WTC11 (cell line): ENCODE results near the gene THYN1. TPM values are rescaled to one million over a fixed set of nuclear protein-coding genes. Genes with fewer than 3 reads are reported as not detected.

Experiments used
- ATAC-seq: fragments of 200-7000 bp; cut with Tn5 transposase; 2 replicates; pipeline ENCODE4 v1.10.0; 2021; ENCODE audit warnings: mild to moderate bottlenecking, moderate library complexity
- CTCF ChIA-PET: fragments of 300-600 bp; sonication (Branson Sonifier 250); formaldehyde crosslinking; loops from one replicate; lab custom pipeline; 2021; ENCODE audit warnings: antibody characterized with exemption; lab: Charles Lee
- POLR2A ChIA-PET: fragments of 350-600 bp; sonication (Branson Sonifier 250); formaldehyde crosslinking; loops from one replicate; lab custom pipeline; 2021; ENCODE audit warnings: antibody characterized with exemption; lab: Charles Lee
- DNase-seq: peaks from one replicate; pipeline ENCODE4 v3.0.0; 2021; ENCODE audit warnings: low spot score
- H3K27ac Mint-ChIP-seq: 2 replicates; pipeline ENCODE4 v1.8.0; 2021; ENCODE audit warnings: mixed read lengths
- H3K27me3 Mint-ChIP-seq: 2 replicates; pipeline ENCODE4 v1.8.0; 2021; ENCODE audit warnings: low read depth, mild to moderate bottlenecking, moderate library complexity, mixed read lengths
- H3K36me3 Mint-ChIP-seq: 2 replicates; pipeline ENCODE4 v1.8.0; 2021; ENCODE audit warnings: mixed read lengths
- H3K4me1 Mint-ChIP-seq: 2 replicates; pipeline ENCODE4 v1.8.0; 2022; ENCODE audit warnings: mixed read lengths
- H3K4me3 Mint-ChIP-seq: 2 replicates; pipeline ENCODE4 v1.8.0; 2021; ENCODE audit warnings: mild to moderate bottlenecking, moderate library complexity, mixed read lengths
- H3K9me3 Mint-ChIP-seq: 2 replicates; pipeline ENCODE4 v1.8.0; 2021; ENCODE audit warnings: mixed read lengths
- AFF4 ChIP-seq: sonication (generic); formaldehyde crosslinking; IDR thresholded peaks from 2 replicates; pipeline ENCODE4 v1.8.1; 2023; ENCODE audit warnings: mild to moderate bottlenecking, missing genetic modification reagents, borderline replicate concordance
- AR ChIP-seq: fragments of 250-450 bp; sonication (Bioruptor Pico); IDR thresholded peaks from 2 replicates; pipeline ENCODE4 v1.9.0; 2021; ENCODE audit warnings: mild to moderate bottlenecking
- CBFB ChIP-seq: sonication (generic); formaldehyde crosslinking; IDR thresholded peaks from 2 replicates; pipeline ENCODE4 v1.8.1; 2022; ENCODE audit warnings: mild to moderate bottlenecking, low read depth, missing genetic modification reagents
- CREM ChIP-seq: sonication (generic); formaldehyde crosslinking; IDR thresholded peaks from 2 replicates; pipeline ENCODE4 v1.8.1; 2022; ENCODE audit warnings: mild to moderate bottlenecking, missing genetic modification reagents, moderate library complexity
- E2F4 ChIP-seq: sonication (generic); formaldehyde crosslinking; IDR thresholded peaks from 2 replicates; pipeline ENCODE4 v1.8.1; 2022; ENCODE audit warnings: low read depth, mild to moderate bottlenecking, moderate library complexity, missing genetic modification reagents, borderline replicate concordance
- ERG ChIP-seq: fragments of 250-450 bp; sonication (Bioruptor Pico); IDR thresholded peaks from 2 replicates; pipeline ENCODE4 v1.8.0; 2021; ENCODE audit warnings: mild to moderate bottlenecking
- ETV6 ChIP-seq: sonication (generic); formaldehyde crosslinking; IDR thresholded peaks from 2 replicates; pipeline ENCODE4 v1.8.1; 2022; ENCODE audit warnings: mild to moderate bottlenecking, missing genetic modification reagents
- FOXJ3 ChIP-seq: sonication (generic); formaldehyde crosslinking; IDR thresholded peaks from 2 replicates; pipeline ENCODE4 v1.9.0; 2021; ENCODE audit warnings: missing genetic modification reagents, mild to moderate bottlenecking, borderline replicate concordance
- HMGA2 ChIP-seq: fragments of 250-450 bp; sonication (Bioruptor Pico); IDR thresholded peaks from 2 replicates; pipeline ENCODE4 v1.4.0; 2021; ENCODE audit warnings: mild to moderate bottlenecking, moderate library complexity
- MAX ChIP-seq: sonication (generic); formaldehyde crosslinking; IDR thresholded peaks from 2 replicates; pipeline ENCODE4 v1.8.0; 2022; ENCODE audit warnings: mild to moderate bottlenecking, missing genetic modification reagents
- NR2C2 ChIP-seq: sonication (generic); formaldehyde crosslinking; IDR thresholded peaks from 2 replicates; pipeline ENCODE4 v1.8.0; 2022; ENCODE audit warnings: mild to moderate bottlenecking, missing genetic modification reagents
- PREB ChIP-seq: sonication (generic); formaldehyde crosslinking; IDR thresholded peaks from 2 replicates; pipeline ENCODE4 v1.8.1; 2022; ENCODE audit warnings: mild to moderate bottlenecking, missing genetic modification reagents, moderate library complexity, borderline replicate concordance
- PRRX2 ChIP-seq: fragments of 250-450 bp; sonication (Bioruptor Pico); IDR thresholded peaks from 2 replicates; pipeline ENCODE4 v1.8.0; 2021; ENCODE audit warnings: mild to moderate bottlenecking
- RELA ChIP-seq: sonication (generic); formaldehyde crosslinking; IDR thresholded peaks from 2 replicates; pipeline ENCODE4 v1.8.1; 2022; ENCODE audit warnings: missing genetic modification reagents, mild to moderate bottlenecking, borderline replicate concordance
- SMAD4 ChIP-seq: sonication (generic); formaldehyde crosslinking; IDR thresholded peaks from 2 replicates; pipeline ENCODE4 v1.8.0; 2022; ENCODE audit warnings: mild to moderate bottlenecking, missing genetic modification reagents
- STAT6 ChIP-seq: sonication (generic); formaldehyde crosslinking; conservative IDR thresholded peaks from 2 replicates; pipeline ENCODE4 v1.8.1; 2023; ENCODE audit warnings: mild to moderate bottlenecking, low read depth, missing genetic modification reagents, moderate library complexity
- TCF7 ChIP-seq: sonication (generic); formaldehyde crosslinking; IDR thresholded peaks from 2 replicates; pipeline ENCODE4 v1.8.0; 2022; ENCODE audit warnings: mild to moderate bottlenecking, low read depth, missing genetic modification reagents, moderate library complexity
- TP53 ChIP-seq: sonication (generic); formaldehyde crosslinking; IDR thresholded peaks from 2 replicates; pipeline ENCODE4 v1.8.1; 2023; ENCODE audit warnings: mild to moderate bottlenecking, missing genetic modification reagents
- ZNF232 ChIP-seq: sonication (generic); formaldehyde crosslinking; IDR thresholded peaks from 2 replicates; pipeline ENCODE4 v1.8.0; 2022; ENCODE audit warnings: mild to moderate bottlenecking, missing genetic modification reagents
- ZNF317 ChIP-seq: sonication (generic); formaldehyde crosslinking; IDR thresholded peaks from 2 replicates; pipeline ENCODE4 v1.8.1; 2023; ENCODE audit warnings: low read depth, mild to moderate bottlenecking, moderate library complexity, missing genetic modification reagents, borderline replicate concordance
- ZNF671 ChIP-seq: fragments of 250-450 bp; sonication (Bioruptor Pico); IDR thresholded peaks from 2 replicates; pipeline ENCODE4 v1.8.0; 2021; ENCODE audit warnings: mild to moderate bottlenecking
- total RNA-seq: library from RNA; stranded (reverse); gene quantifications from 3 replicates; pipeline ENCODE4 v1.2.3, GENCODE V29; 2021

The THYN1 gene
- total RNA-seq, 1 experiment from 2014 or later, result 80.2 TPM

- Mint-ChIP-seq H3K27me3 (no peaks in the 10 kb centered on the region), H3K9me3 (peaks cover 4% of the 10 kb centered on the region; the same call in 1 of the 2 replicates), H3K27ac (no peak overlapping the region), H3K36me3 (peaks cover 62% of the 10 kb centered on the region), H3K4me1 (peaks cover 1% of the 10 kb centered on the region), H3K4me3 (no peak overlapping the region)
- ATAC-seq, result no peak
- CTCF ChIA-PET, result no interaction called here
- POLR2A ChIA-PET, result no interaction called here
- DNase-seq, result no peak
- TF ChIP-seq ETV6 (CRISPR knock-in tag) (no peak), MAX (CRISPR knock-in tag) (no peak), FOXJ3 (CRISPR knock-in tag) (no peak), TP53 (no peak), PRRX2 (CRISPR knock-in tag) (no peak), NR2C2 (CRISPR knock-in tag) (no peak), STAT6 (CRISPR knock-in tag) (no peak), PREB (no peak), TCF7 (CRISPR knock-in tag) (no peak), ZNF671 (CRISPR knock-in tag) (no peak)
Measured at GRCh38 chr11:134294664-134295063, 41.5 kb upstream of the THYN1 start.

- peaks cover 64% of the 10 kb centered on the region for H3K36me3 Mint-ChIP-seq
- H3K27ac Mint-ChIP-seq, result peak overlapping the region; percentile 63
- no peak for DNase-seq
- peaks cover 4% of the 10 kb centered on the region; the same call in 1 of the 2 replicates for H3K9me3 Mint-ChIP-seq
- ChIA-PET CTCF (no interaction called here), POLR2A (no interaction called here)
- no peaks in the 10 kb centered on the region for H3K27me3 Mint-ChIP-seq
- no peak overlapping the region for H3K4me3 Mint-ChIP-seq
- peaks cover 11% of the 10 kb centered on the region for H3K4me1 Mint-ChIP-seq
- ATAC-seq, result no peak
- TF ChIP-seq ERG (CRISPR knock-in tag) (no peak), CBFB (CRISPR knock-in tag) (no peak), RELA (CRISPR knock-in tag) (no peak), SMAD4 (CRISPR knock-in tag) (no peak), HMGA2 (no peak), PRRX2 (CRISPR knock-in tag) (no peak), E2F4 (CRISPR knock-in tag) (no peak), AR (CRISPR knock-in tag) (no peak), ZNF232 (CRISPR knock-in tag) (no peak), CREM (CRISPR knock-in tag) (no peak), AFF4 (CRISPR knock-in tag) (no peak), ZNF317 (CRISPR knock-in tag) (no peak)
Measured at GRCh38 chr11:134293119-134294113, 40.3 kb upstream of the THYN1 start.
